GM12891 (cell line): Measurements from ENCODE around the gene LAG3.

ENCODE experiments used
- POLR2A ChIP-seq: IDR thresholded peaks from 2 replicates; pipeline ENCODE4 v1.6.1; 2011; ENCODE audit warnings: low read depth, low read length, control low read depth
- POLR2AphosphoS5 ChIP-seq: IDR thresholded peaks from 2 replicates; pipeline ENCODE4 v1.6.1; 2011; ENCODE audit warnings: low read depth, low read length, control low read depth
- SPI1 ChIP-seq: IDR thresholded peaks from 2 replicates; pipeline ENCODE4 v1.6.1; 2011; ENCODE audit warnings: low read depth, low read length, control low read depth
- TAF1 ChIP-seq: IDR thresholded peaks from 2 replicates; pipeline ENCODE4 v1.6.1; 2011; ENCODE audit warnings: low read depth, low read length, control low read depth

DNA sequence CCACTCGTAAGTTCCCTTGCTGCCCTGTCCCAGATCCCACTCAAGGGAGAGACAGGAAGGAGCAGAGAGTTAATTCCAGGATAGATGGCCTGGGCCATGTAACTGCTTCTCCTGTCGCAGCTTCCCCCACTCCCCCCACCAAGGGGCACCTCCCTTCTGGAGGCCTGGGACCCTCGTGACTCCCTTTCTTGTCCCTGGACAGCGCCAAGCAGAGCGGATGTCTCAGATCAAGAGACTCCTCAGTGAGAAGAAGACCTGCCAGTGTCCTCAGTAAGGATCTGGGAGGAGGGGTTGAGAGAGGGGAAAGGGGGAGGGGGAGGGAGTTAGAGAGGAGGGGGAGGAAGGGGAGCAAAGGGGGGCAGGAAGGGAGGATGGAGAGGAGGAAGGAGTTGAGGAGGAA, 46.3 kb downstream of the LAG3 start:
- TF ChIP-seq POLR2A (no peak), POLR2AphosphoS5 (no peak), SPI1 (no peak), TAF1 (no peak)
